GM18873 (cell line): ENCODE data around the gene CAPN10.

ENCODE experiments used
- ATAC-seq: cut with Tn5 transposase; IDR thresholded peaks from one replicate; pipeline ENCODE4 v1.9.1; 2021; ENCODE audit warnings: mild to moderate bottlenecking, moderate library complexity, moderate number of reproducible peaks; ENCODE audit not compliant: unreplicated experiment, low FRiP score

The CAPN10 gene

DNA sequence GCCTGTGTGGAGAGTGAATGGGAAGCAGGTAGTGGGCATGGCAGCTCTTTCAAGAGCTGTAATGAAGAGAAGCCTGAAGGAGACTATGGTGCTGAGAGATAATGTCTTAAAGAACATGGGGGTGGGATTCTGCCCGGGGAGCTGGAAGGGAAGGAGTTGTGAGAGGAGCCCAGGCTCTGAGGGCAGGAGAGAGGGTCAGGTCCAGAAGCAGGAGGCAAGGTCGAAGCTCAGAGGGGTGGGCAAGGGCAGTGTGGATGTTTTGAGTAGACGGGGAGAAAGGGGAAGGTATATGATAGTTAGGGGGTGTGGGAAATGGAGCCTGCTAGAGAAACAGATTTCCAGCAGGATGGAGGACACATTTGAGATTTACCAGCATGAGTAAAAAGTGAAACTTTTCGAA, 2.1 kb downstream of the CAPN10 start:
- ATAC-seq, result no peak

DNA sequence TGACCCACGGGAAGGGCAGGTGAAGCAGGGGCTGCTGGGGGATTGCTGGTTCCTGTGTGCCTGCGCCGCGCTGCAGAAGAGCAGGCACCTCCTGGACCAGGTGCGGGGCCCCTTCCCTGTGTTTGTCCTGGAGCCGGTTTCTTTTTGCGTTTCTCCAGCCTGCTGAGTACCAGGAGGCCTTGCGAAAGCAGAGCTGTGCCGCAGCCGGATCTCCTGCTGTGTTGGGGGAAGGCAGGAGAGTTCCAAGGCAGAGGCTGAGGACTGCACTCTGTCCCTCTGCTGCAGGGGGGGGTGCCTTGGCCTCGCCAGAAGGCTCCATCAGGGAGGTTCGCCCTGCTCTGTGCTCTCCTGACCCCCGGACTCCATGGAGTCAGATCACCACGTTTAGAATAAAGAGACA, 2.8 kb downstream of the CAPN10 start:
- ATAC-seq, result no peak

DNA sequence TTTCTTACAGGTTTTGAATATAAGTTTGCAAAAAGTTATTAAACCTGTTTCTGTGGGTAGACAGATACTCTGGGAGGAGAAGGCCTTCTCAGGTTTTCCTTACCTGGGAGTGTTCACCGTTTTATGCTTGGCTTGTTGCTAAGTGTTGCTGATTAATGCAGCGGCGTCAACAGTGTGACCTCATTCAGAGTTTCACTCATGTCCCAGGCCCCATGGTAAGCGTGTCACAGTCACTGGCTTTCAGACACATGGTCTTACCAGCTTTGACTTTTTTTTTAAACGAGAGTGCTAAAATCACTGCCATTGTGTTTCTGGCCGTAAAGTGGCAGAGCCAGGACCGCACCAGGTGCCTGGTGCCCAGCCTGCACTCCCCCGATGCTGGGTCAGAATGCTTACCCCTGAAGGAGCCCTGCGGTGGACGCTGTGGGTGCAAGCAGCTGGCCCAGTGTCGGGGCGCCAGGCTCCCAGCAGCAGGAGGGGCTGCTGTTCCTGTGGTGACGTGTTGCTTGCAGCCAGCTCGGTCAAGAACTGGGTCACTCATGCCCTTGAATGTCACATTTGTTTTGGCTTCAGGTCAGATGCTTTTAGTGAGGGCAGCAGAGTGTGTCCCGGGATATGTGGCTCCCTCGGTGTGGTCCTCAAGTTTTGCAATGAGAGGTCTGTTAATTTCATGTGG, 3.5 kb downstream of the CAPN10 start:
- no peak for ATAC-seq

DNA sequence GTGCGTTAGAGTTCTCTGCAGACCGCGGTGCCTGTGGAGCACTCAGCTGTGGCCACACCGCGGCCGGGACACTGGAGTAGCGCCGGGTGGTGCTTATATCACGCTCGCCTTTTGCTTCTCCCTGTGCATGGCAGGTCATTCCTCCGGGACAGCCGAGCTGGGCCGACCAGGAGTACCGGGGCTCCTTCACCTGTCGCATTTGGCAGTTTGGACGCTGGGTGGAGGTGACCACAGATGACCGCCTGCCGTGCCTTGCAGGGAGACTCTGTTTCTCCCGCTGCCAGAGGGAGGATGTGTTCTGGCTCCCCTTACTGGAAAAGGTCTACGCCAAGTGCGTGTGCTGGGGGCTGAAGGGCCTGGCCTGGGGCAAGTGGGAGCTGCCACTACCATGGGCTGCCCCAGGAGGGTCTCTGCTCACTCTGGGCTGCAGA, 4.2 kb downstream of the CAPN10 start:
- no peak for ATAC-seq

DNA sequence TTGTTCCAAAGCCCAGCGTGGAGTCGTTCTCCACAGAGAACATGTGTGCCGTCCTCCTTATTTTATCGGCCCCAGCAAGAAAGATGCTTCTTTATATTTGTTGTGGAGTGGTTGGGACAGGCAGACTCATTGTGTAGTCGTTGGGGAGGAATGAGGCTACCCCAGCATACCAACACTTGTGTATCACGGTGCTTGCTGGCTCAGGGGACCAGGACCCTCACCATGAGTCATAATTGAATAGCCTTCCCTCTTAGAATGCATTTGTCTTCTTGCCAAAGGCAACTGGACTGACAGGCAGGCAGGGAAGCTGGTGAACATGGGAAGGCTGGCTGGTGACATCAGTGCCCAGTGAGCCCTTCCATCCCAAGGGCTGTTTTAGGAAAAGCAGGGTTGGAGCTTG, 4.7 kb downstream of the CAPN10 start:
- ATAC-seq, result no peak

DNA sequence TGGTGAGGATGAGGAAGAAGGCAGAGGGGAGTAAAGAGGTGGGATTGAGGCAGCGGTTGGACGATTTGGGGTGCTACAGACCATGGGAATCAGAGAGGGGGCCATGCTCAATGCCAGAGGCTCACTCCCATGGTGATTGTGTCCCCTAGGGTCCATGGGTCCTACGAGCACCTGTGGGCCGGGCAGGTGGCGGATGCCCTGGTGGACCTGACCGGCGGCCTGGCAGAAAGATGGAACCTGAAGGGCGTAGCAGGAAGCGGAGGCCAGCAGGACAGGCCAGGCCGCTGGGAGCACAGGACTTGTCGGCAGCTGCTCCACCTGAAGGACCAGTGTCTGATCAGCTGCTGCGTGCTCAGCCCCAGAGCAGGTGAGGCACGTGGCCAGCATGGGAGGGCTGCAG, 5.2 kb downstream of the CAPN10 start:
- ATAC-seq, result no peak

DNA sequence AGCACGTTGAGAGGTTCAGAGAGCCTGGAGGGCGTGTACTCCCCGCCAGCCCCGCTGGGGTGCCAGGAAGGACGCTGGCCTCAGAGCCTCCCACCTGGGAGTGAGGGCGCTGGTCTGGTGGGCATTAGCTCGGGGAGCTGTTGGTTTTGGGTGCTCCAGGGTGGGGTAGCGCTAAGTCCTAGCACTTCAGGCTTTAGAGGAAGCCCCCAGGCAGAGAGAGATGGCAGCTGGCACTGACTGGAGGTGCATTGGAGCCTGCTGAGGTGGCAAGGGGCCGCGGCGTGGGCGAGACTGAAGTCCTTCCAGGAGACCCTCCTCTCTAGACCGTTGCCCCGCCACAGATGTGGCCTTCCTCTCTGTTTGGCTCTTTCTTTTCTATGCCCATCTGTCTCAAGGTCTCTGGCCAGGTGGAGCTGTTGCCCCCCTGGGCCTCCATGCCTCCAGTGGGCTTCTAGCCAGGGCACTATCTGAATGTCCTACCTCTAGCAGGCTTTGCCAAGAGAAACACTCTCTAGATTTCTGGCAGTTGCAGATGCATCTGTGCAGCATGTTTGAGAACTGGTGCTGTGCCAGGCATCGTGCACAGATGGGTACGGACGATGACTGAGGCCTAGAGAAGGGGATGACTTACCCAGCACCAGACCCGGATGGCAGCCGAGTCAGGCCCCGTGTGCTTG, 6.6 kb downstream of the CAPN10 start:
- ATAC-seq, result no peak

DNA sequence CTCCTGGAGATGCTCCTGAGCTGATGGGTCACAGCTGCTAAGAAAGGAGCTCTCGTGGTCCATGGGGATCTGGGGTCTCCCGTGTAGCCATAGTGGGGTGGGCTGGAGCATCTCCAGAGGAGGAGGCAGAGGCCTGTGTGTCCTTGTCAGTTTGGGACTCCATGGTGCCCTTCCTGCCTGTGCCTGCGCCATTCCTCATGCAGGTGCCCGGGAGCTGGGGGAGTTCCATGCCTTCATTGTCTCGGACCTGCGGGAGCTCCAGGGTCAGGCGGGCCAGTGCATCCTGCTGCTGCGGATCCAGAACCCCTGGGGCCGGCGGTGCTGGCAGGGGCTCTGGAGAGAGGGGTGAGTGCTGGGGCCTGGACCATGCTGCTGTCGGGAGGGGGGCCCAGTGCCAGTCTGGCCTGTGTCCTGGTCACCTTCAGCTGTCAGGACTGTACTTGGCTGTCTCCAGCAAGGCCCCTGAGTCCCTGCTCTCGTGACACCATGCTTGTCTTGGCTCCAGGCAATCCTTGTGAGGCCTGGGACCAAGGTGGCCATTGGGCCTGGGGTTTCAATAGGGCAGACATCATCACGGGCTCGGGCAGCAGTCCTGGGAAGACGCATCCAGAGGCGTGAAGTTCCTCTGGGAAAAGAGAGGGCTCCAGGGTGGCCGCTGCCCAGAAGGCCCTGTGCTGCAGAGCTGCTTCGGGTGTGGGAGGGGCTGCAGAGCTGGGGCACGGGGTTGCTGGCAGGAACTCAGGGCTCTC, 7.3 kb downstream of the CAPN10 start:
- no peak for ATAC-seq

DNA sequence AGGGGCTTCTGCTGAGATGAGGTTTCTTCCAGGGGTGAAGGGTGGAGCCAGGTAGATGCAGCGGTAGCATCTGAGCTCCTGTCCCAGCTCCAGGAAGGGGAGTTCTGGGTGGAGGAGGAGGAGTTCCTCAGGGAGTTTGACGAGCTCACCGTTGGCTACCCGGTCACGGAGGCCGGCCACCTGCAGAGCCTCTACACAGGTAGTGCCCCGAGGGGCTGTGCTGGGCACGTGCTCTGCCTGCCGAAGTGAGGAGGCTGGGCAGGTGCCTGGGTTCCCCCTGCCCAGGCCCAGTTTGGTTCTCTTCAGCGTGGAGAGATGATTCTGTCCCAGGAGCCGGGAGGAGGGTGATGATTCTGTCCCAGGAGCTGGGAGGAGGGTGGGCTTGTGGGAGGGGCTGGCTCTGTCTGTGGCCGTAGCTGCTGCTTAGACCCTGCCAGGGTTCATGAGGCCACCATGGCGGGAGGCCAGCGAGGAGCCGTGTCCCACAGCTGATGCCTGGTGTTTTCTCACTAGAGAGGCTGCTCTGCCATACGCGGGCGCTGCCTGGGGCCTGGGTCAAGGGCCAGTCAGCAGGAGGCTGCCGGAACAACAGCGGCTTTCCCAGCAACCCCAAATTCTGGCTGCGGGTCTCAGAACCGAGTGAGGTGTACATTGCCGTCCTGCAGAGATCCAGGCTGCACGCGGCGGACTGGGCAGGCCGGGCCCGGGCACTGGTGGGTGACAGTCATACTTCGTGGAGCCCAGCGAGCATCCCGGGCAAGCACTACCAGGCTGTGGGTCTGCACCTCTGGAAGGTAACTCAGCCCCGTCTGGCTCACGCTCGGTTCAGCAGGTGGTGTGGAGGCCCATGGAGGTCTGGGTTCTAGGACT, 8.2 kb downstream of the CAPN10 start:
- ATAC-seq, result no peak

DNA sequence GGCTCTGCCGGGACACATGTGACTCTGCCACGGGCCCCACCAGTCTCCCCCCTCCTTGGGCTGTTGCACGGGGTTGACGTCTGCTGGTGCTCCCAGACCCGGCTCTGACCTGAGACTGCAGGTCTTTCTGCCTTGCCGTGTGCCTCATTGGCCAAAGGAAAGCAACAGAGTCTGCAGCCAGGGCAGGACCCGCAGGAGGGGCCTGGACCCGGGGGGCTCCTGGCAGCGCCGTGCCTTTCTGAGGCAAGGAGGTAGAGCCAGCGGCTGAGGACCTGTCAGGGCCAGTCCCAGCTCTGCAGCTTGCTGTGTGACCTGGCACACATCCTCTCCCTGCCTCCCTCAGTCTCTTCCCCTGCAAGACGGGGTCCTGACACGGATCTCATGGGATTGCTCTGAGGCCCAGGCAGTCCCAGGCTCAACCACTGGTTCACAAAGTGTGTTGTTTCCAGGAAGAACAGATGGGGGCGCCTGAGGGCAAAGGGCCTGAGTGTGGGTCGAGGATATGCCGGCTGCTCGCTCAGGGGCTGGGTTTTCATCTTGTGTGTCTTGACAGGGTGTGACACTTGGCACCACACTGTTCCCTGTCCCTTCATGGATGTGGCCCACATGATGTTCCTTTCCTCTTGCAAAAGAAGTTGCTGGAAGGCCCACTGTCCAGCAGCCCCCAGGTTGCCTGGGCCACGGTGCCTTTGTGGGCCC, 9.0 kb downstream of the CAPN10 start:
- ATAC-seq, result no peak

DNA sequence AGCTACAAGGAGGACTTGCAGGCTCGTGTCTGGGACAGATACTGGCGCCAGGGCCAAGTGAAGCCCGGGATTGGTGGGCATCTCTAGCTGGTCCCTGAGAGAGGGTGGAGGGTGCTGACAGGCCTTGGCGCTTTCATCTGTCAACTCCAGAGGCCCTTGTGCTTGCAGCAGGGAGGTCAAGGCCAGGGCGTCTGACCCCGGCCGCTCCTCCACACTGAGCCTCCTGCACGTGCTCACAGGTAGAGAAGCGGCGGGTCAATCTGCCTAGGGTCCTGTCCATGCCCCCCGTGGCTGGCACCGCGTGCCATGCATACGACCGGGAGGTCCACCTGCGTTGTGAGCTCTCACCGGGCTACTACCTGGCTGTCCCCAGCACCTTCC, 9.5 kb downstream of the CAPN10 start:
- ATAC-seq, result no peak

DNA sequence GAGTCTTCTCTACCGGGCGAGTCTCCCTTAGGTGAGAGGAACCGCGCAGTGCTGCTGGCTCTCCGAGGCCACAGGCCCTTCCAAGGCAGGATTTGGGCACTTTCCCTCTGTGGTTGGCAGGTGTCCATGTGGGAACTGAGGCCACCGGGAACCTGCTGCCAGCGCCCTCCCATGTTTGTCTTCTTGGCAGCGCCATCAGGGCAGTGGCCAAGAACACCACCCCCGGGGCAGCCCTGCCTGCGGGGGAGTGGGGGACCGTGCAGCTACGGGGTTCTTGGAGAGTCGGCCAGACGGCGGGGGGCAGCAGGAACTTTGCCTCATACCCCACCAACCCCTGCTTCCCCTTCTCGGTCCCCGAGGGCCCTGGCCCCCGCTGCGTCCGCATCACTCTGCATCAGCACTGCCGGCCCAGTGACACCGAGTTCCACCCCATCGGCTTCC, 10.0 kb downstream of the CAPN10 start:
- no peak for ATAC-seq

DNA sequence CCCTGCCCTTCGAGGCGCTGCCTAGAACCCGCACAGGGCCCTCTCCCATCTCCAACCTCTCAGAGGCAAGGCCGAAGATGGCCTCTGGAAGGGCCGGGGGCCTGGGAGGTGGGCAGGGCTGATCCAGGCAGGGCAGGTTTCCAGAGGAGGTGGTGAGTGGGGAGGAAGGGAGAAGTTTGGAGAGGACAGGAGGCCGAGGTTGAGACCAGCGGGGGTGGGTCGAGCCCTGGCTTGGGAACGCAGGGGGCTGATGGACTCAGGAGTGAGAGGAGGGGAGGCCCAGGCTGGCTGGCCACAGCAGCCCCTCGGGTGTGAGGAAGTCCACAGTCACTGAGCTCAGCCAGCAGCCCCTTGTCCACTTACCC, 10.5 kb downstream of the CAPN10 start:
- no peak for ATAC-seq

DNA sequence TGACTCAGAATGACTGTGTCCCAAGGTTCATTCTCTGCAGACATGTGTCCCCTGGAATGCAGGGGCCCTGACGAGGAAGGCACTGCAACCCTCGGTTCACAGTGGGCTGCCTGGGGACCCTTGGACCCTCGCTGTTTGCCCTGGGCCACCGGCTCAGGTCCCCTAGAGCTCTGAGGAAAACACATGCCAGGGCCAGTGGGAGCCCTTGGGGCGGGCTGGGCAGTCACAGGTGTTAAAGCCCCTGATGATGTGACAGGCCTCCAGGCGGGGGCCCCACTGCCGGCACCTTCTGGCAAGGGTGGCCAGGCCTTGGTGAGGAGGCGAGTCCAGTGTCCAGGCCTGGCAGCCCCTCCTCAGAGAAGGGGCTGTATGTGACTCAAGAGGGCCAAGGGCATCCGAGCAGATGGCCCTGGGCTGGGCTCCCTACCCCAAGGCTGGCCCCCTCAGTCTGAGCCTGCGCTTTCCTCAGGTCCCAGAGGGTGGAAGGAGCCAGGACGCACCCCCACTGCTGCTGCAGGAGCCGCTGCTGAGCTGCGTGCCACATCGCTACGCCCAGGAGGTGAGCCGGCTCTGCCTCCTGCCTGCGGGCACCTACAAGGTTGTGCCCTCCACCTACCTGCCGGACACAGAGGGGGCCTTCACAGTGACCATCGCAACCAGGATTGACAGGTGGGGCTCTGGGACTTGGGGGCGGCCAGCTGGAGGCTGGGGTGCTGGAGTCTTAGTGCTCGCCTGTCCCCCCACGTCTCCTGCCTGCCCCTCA, 11.1 kb downstream of the CAPN10 start:
- no peak for ATAC-seq

DNA sequence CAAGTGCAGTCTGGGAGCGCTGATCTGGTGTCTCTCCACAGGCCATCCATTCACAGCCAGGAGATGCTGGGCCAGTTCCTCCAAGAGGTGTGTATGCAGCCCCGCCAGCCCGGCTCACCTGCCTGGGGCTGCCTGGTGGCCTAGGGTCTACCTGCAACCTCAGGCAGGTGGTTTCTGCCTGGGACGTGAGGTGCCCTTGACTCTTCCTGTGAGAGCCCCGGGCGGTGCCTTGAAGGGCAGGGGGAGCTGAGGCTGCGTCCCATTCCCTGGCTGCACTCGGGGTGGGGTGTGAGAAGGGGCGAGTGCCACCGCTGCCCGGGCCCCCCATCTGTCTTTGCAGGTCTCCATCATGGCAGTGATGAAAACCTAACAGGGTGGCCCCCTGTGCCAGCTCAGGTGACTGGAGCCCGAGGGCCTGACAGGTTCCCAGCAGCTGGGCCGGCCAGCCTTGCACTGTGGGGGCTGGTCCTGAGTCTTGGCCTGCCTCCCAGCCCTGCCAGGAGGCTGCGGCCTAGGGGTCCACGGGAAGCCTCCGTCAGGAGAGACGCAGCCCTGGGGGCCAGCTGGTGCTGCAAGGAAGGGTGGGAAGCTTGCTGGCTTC, 11.9 kb downstream of the CAPN10 start:
- no peak for ATAC-seq

DNA sequence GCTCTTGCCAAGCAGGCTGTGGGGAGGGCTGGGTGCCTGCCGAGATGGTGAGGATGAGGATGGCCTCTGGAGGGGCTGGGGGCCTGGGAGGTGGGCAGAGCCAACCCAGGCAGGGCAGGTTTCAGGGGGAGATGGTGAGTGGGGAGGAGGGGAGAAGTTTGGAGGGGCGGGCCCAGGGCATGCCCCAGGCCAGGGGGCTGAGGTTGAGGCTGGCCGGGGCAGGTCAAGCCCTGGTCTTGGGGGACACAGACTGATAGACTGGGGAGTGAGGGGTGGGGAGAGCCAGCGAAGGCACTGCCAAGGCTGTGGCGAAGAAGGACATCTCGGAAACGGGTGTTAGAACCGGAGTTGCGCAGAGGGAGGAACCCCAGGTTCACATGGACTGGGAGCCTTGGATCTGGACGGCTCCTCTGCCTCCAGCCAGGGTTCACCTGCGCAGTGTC, 12.6 kb downstream of the CAPN10 start:
- ATAC-seq, result no peak

DNA sequence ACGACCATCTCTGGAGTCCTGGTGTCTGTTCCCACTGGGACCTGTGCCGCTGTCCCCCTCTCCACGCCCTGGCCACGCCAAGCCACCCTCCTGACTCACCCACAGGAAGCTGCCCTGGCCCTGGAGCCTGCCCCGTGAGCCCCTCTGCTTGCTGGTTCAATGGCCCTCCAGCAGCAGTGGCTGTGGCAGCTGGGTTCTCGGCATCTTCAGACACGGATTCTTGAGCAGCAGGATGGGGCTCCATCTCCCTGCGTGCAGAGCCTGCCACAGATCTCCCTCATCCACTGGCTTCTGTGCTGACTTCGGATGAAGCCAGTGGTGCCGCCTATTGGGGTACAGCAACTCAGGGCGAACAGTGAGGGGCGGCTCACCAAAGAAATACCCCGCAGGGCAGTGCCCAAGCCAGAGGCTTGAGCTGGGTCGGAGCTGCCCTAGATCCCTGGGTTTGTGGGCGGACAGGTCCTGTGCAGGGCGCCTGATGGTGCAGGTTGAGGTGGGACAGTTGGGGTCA, 14.0 kb downstream of the CAPN10 start:
- ATAC-seq, result no peak

DNA sequence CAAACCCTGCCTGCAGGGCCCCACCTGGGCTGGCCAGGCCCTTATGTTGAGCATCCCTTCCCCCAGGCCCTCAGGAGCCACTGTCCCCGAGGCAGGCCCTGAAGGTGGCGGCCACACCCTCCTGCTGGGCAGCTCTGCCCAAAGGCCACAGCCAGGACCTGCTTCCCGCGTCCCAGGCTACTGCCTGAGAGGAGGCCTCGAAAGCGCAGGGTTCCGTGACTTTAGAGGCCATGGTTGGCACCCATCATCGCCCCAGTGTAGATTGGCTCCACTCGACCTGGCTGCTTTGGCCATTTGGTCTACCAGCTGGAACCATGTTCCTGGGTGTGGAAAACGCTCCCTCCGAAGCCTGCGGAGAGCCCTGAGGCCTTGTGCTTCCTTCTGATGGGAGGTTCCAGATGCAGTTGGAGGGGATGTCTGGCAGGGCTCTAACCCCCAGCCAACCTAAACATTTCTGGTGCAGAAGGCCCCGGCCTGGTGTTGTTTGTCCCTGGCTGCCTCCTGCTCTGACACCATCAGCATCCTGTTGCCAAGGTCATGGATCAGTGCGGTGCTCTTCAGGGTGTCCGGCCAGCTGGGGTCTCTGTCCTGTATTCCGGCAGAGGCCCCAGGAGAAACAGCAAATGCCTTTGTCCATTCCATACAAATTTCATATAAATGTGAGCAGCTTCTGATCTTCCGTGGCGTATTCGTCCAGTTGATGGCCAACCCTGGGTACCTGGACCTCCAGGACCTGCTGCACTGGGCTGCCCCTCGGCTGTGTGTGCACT, 14.7 kb downstream of the CAPN10 start:
- ATAC-seq, result no peak
